ENCODE measurements around the gene ALPL.

DNA sequence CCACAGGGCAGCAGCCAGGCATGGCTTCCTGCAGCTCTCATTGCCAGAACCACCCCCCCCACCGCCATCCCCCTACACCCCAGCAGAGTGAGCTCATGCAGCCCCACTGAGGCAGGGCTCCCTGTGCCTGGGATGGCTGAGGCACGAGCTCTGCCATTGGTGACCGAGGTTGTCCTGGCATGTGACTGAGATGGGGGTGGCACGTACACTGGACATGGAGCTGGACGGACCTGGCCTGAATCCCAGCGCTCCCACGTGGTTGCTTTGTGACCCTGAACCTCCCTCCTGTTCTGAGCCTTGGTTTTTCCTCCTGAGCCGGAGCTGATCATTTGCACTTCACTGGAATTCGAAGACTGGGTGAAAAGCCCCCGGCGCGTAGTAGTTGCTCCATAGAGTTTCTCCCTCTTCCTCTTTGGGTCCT lies 28.3 kb downstream of the ALPL start:
- TF ChIP-seq, protein P1, sequence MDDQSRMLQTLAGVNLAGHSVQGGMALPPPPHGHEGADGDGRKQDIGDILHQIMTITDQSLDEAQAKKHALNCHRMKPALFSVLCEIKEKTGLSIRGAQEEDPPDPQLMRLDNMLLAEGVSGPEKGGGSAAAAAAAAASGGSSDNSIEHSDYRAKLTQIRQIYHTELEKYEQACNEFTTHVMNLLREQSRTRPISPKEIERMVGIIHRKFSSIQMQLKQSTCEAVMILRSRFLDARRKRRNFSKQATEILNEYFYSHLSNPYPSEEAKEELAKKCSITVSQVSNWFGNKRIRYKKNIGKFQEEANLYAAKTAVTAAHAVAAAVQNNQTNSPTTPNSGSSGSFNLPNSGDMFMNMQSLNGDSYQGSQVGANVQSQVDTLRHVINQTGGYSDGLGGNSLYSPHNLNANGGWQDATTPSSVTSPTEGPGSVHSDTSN (CRISPR knock-in tag; IDR thresholded peaks at IDR 0.05), result no peak
- no peak for TF ChIP-seq ZNF707 (tag by site-specific recombination; IDR thresholded peaks at IDR 0.05)
- TF ChIP-seq ZNF792 (tag by site-specific recombination; IDR thresholded peaks at IDR 0.05), result no peak
- no peak for TF ChIP-seq TCF7L2 (IDR thresholded peaks at IDR 0.05; ENCODE audit: borderline replicate concordance, low read depth, low read length)
- no peak for TF ChIP-seq ZNF121 (tag by site-specific recombination; IDR thresholded peaks at IDR 0.05)
- TF ChIP-seq, protein P2, sequence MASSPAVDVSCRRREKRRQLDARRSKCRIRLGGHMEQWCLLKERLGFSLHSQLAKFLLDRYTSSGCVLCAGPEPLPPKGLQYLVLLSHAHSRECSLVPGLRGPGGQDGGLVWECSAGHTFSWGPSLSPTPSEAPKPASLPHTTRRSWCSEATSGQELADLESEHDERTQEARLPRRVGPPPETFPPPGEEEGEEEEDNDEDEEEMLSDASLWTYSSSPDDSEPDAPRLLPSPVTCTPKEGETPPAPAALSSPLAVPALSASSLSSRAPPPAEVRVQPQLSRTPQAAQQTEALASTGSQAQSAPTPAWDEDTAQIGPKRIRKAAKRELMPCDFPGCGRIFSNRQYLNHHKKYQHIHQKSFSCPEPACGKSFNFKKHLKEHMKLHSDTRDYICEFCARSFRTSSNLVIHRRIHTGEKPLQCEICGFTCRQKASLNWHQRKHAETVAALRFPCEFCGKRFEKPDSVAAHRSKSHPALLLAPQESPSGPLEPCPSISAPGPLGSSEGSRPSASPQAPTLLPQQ (tag by site-specific recombination; IDR thresholded peaks at IDR 0.05), result no peak
- no peak for TF ChIP-seq IKZF3 (tag by site-specific recombination; IDR thresholded peaks at IDR 0.05)
- no peak for TF ChIP-seq ZNF184 (tag by site-specific recombination; IDR thresholded peaks at IDR 0.05)
- no peak for TF ChIP-seq ZNF423 (tag by site-specific recombination; IDR thresholded peaks at IDR 0.05)
- no peak for TF ChIP-seq HOXC10 (CRISPR knock-in tag; IDR thresholded peaks at IDR 0.05)
- TF ChIP-seq, protein P3, sequence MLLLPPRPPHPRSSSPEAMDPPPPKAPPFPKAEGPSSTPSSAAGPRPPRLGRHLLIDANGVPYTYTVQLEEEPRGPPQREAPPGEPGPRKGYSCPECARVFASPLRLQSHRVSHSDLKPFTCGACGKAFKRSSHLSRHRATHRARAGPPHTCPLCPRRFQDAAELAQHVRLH (tag by site-specific recombination; IDR thresholded peaks at IDR 0.05), result no peak
